K562 (cell line): ENCODE data around the gene RNF151. TPM values are rescaled to one million over a fixed set of nuclear protein-coding genes. Genes with fewer than 3 reads are reported as not detected.

Experiments
- PCBP2 ChIP-seq: fragments of 200-400 bp; formaldehyde crosslinking; IDR thresholded peaks from 2 replicates; pipeline ENCODE4 v1.6.1; 2018; ENCODE audit warnings: low read length, low read depth, mild to moderate bottlenecking, moderate library complexity; ENCODE audit not compliant: poor library complexity, severe bottlenecking
- ZBED1 ChIP-seq: IDR thresholded peaks from 2 replicates; pipeline ENCODE4 v1.6.1; 2014
- ZNF561 ChIP-seq: fragments of 450-650 bp; formaldehyde crosslinking; conservative IDR thresholded peaks from 2 replicates; pipeline ENCODE4 v1.4.0; 2020; ENCODE audit warnings: mild to moderate bottlenecking, moderate library complexity
- ZNF644 ChIP-seq: fragments of 200-800 bp; sonication (Bioruptor generic); IDR thresholded peaks from 2 replicates; pipeline ENCODE4 v1.6.1; 2016; ENCODE audit warnings: low read depth, missing genetic modification characterization, missing compliant biosample characterization
- polyA plus RNA-seq, 8 experiments: library from polyadenylated mRNA; depleted of rRNA in 4 of 8; stranded (reverse) in 5 of 8; unstranded in 3 of 8; fragments of >200 nt; fragmentation: Nextera tagmentation in 2 of 8; fragmentation: Illumina TruSeq in 1 of 8; extraction: Ambion mirVana in 2 of 8; extraction: Trizol in 1 of 8; gene quantifications; 2 replicates each; pipeline versions ENCODE4 v1.2.1 to v1.2.3, GENCODE V29; 2011 to 2014; ENCODE audit warnings: inconsistent platforms in 1 of 8, missing spikeins in 1 of 8
- total RNA-seq, 7 experiments: library from RNA; depleted of rRNA in 6 of 7; stranded (reverse); fragments of >200 nt in 6 of 7; fragmentation: Illumina TruSeq in 2 of 7; extraction: Trizol in 2 of 7; gene quantifications; 2 replicates each; pipeline versions ENCODE4 v1.2.1 to v1.2.3, GENCODE V29; 2011 to 2021; ENCODE audit warnings: low replicate concordance in 1 of 7
- TF ChIP-seq, protein P1 (sequence below): fragments of 250-450 bp; sonication (Bioruptor Pico); IDR thresholded peaks from 2 replicates; pipeline ENCODE4 v1.4.0; 2020; ENCODE audit warnings: borderline replicate concordance
- TF ChIP-seq, protein P2 (sequence below), 2 experiments: fragments of 450-650 bp; formaldehyde crosslinking in 1 of 2; IDR thresholded peaks; 2 replicates each; pipeline versions ENCODE4 v1.4.0 to v1.6.1; 2014 to 2020; ENCODE audit warnings: mild to moderate bottlenecking in 2 of 2, borderline replicate concordance in 1 of 2, low read depth in 1 of 2
- TF ChIP-seq, protein P3 (sequence below): fragments of 450-650 bp; IDR thresholded peaks from 2 replicates; pipeline ENCODE4 v1.6.1; 2018; ENCODE audit not compliant: partially characterized antibody
- TF ChIP-seq, protein P4 (sequence below): fragments of 150-350 bp; IDR thresholded peaks from 2 replicates; pipeline ENCODE4 v1.6.1; 2014; ENCODE audit warnings: low read depth, mild to moderate bottlenecking, low read length, borderline replicate concordance

The RNF151 gene
- total and polyA plus RNA-seq, 9 of the 15 experiments (the other 6 are each of a cell fraction or from before 2014, with no cell fraction given): not detected

DNA sequence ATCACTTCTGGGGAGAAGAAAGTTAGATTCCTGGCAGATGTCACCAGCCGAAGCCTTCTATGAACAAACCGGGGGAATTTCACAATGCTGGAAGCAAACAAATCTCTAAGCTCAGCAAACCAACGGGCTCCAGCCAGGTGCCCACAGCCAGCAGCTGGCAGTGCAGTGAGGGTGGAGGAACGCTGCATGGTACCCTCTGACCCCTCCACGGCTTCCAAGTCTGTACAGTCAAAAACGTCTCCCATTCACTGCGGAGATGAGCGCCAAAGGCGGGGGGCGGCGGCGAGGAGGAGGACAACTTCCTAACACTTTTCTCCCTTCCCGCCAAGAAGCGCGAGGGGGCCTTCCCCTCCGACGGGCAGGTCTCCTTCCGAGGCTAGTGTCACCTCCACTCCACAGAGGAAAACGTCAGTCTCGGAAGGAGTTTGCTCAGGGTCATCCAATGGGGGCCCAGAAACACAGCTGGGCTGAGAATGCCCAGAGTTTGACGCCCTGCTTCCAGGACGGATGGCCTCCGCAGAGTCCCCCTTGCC, 42.0 kb downstream of the RNF151 start (continued):
- TF ChIP-seq, protein P1, sequence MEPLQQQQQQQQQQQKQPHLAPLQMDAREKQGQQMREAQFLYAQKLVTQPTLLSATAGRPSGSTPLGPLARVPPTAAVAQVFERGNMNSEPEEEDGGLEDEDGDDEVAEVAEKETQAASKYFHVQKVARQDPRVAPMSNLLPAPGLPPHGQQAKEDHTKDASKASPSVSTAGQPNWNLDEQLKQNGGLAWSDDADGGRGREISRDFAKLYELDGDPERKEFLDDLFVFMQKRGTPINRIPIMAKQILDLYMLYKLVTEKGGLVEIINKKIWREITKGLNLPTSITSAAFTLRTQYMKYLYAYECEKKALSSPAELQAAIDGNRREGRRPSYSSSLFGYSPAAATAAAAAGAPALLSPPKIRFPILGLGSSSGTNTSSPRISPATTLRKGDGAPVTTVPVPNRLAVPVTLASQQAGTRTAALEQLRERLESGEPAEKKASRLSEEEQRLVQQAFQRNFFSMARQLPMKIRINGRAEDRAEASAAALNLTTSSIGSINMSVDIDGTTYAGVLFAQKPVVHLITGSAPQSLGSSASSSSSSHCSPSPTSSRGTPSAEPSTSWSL (CRISPR knock-in tag): no peak
- TF ChIP-seq ZNF644 (tag): no peak
- TF ChIP-seq PCBP2: no peak
- TF ChIP-seq, protein P2, sequence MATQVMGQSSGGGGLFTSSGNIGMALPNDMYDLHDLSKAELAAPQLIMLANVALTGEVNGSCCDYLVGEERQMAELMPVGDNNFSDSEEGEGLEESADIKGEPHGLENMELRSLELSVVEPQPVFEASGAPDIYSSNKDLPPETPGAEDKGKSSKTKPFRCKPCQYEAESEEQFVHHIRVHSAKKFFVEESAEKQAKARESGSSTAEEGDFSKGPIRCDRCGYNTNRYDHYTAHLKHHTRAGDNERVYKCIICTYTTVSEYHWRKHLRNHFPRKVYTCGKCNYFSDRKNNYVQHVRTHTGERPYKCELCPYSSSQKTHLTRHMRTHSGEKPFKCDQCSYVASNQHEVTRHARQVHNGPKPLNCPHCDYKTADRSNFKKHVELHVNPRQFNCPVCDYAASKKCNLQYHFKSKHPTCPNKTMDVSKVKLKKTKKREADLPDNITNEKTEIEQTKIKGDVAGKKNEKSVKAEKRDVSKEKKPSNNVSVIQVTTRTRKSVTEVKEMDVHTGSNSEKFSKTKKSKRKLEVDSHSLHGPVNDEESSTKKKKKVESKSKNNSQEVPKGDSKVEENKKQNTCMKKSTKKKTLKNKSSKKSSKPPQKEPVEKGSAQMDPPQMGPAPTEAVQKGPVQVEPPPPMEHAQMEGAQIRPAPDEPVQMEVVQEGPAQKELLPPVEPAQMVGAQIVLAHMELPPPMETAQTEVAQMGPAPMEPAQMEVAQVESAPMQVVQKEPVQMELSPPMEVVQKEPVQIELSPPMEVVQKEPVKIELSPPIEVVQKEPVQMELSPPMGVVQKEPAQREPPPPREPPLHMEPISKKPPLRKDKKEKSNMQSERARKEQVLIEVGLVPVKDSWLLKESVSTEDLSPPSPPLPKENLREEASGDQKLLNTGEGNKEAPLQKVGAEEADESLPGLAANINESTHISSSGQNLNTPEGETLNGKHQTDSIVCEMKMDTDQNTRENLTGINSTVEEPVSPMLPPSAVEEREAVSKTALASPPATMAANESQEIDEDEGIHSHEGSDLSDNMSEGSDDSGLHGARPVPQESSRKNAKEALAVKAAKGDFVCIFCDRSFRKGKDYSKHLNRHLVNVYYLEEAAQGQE (IDR thresholded peaks at IDR 0.05; ENCODE audit: borderline replicate concordance): no peak
- TF ChIP-seq, protein P2 (CRISPR knock-in tag; IDR thresholded peaks at IDR 0.05; ENCODE audit: low read depth): no peak
- TF ChIP-seq, protein P3, sequence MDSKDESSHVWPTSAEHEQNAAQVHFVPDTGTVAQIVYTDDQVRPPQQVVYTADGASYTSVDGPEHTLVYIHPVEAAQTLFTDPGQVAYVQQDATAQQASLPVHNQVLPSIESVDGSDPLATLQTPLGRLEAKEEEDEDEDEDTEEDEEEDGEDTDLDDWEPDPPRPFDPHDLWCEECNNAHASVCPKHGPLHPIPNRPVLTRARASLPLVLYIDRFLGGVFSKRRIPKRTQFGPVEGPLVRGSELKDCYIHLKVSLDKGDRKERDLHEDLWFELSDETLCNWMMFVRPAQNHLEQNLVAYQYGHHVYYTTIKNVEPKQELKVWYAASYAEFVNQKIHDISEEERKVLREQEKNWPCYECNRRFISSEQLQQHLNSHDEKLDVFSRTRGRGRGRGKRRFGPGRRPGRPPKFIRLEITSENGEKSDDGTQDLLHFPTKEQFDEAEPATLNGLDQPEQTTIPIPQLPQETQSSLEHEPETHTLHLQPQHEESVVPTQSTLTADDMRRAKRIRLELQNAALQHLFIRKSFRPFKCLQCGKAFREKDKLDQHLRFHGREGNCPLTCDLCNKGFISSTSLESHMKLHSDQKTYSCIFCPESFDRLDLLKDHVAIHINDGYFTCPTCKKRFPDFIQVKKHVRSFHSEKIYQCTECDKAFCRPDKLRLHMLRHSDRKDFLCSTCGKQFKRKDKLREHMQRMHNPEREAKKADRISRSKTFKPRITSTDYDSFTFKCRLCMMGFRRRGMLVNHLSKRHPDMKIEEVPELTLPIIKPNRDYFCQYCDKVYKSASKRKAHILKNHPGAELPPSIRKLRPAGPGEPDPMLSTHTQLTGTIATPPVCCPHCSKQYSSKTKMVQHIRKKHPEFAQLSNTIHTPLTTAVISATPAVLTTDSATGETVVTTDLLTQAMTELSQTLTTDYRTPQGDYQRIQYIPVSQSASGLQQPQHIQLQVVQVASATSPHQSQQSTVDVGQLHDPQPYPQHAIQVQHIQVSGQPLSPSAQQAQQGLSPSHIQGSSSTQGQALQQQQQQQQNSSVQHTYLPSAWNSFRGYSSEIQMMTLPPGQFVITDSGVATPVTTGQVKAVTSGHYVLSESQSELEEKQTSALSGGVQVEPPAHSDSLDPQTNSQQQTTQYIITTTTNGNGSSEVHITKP: no peak
- no peak for TF ChIP-seq ZBED1
- TF ChIP-seq, protein P4, sequence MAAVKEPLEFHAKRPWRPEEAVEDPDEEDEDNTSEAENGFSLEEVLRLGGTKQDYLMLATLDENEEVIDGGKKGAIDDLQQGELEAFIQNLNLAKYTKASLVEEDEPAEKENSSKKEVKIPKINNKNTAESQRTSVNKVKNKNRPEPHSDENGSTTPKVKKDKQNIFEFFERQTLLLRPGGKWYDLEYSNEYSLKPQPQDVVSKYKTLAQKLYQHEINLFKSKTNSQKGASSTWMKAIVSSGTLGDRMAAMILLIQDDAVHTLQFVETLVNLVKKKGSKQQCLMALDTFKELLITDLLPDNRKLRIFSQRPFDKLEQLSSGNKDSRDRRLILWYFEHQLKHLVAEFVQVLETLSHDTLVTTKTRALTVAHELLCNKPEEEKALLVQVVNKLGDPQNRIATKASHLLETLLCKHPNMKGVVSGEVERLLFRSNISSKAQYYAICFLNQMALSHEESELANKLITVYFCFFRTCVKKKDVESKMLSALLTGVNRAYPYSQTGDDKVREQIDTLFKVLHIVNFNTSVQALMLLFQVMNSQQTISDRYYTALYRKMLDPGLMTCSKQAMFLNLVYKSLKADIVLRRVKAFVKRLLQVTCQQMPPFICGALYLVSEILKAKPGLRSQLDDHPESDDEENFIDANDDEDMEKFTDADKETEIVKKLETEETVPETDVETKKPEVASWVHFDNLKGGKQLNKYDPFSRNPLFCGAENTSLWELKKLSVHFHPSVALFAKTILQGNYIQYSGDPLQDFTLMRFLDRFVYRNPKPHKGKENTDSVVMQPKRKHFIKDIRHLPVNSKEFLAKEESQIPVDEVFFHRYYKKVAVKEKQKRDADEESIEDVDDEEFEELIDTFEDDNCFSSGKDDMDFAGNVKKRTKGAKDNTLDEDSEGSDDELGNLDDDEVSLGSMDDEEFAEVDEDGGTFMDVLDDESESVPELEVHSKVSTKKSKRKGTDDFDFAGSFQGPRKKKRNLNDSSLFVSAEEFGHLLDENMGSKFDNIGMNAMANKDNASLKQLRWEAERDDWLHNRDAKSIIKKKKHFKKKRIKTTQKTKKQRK: no peak
- TF ChIP-seq ZNF561: no peak
